HUDEP-2 (cell line): ENCODE data around the gene IL17RD.
"Not testable (repeated sequence)": the region's sequence is repeated elsewhere in the genome, so short reads cannot be mapped to it uniquely, and the experiment has no call there.

Source experiments
- DNase-seq, 76 experiments: peaks; one replicate each; lab custom pipeline; 2025; ENCODE audit not compliant: unreplicated experiment in 76 of 76; lab: John Stamatoyannopoulos, UW

Gene IL17RD

GRCh38 chr3:57095363-57095762 lies 69.8 kb downstream of the IL17RD start:
- no peak for DNase-seq

- no peak for DNase-seq
Measured at GRCh38 chr3:57094575-57094974, 70.6 kb downstream of the IL17RD start.

GRCh38 chr3:57093971-57094535 lies 71.1 kb downstream of the IL17RD start:
- DNase-seq = no peak

GRCh38 chr3:57093489-57093888 lies 71.7 kb downstream of the IL17RD start:
- no peak for DNase-seq

- DNase-seq = no peak
Measured at GRCh38 chr3:57091521-57092273, 73.5 kb downstream of the IL17RD start.

- no peak for DNase-seq
Measured at GRCh38 chr3:57089043-57089442, 76.1 kb downstream of the IL17RD start.

GRCh38 chr3:57088503-57088902 lies 76.7 kb downstream of the IL17RD start:
- no peak for DNase-seq

GRCh38 chr3:57087361-57088092 lies 77.6 kb downstream of the IL17RD start:
- DNase-seq = no peak

- no peak for DNase-seq
Measured at GRCh38 chr3:57086201-57086600, 79.0 kb downstream of the IL17RD start.

- no peak for DNase-seq
Measured at GRCh38 chr3:57085211-57085610, 79.9 kb downstream of the IL17RD start.

GRCh38 chr3:57083266-57083995 lies 81.7 kb downstream of the IL17RD start:
- DNase-seq = not testable (repeated sequence)

GRCh38 chr3:57082481-57082880 lies 82.7 kb downstream of the IL17RD start:
- no peak for DNase-seq

GRCh38 chr3:57081173-57081572 lies 84.0 kb downstream of the IL17RD start:
- DNase-seq = no peak

GRCh38 chr3:57080171-57080570 lies 85.0 kb downstream of the IL17RD start:
- DNase-seq = no peak

- no peak for DNase-seq
Measured at GRCh38 chr3:57079474-57079831, 85.7 kb downstream of the IL17RD start.

GRCh38 chr3:57078635-57079473 lies 86.3 kb downstream of the IL17RD start:
- peak in 1 of 76 experiments; percentile 2 for DNase-seq

GRCh38 chr3:57078344-57078634 lies 86.9 kb downstream of the IL17RD start:
- peak in 2 of 76 experiments; percentile 4 for DNase-seq

GRCh38 chr3:57077630-57078343 lies 87.4 kb downstream of the IL17RD start:
- DNase-seq = no peak

- DNase-seq = no peak
Measured at GRCh38 chr3:57076422-57076951, 88.7 kb downstream of the IL17RD start.

GRCh38 chr3:57074135-57074534 lies 91.0 kb downstream of the IL17RD start:
- DNase-seq = no peak
